ENCODE measurements around the gene KIAA0586.

GRCh38 chr14:58568322-58568721 is 140.8 kb downstream of the KIAA0586 start:
- TF ChIP-seq, protein P1, sequence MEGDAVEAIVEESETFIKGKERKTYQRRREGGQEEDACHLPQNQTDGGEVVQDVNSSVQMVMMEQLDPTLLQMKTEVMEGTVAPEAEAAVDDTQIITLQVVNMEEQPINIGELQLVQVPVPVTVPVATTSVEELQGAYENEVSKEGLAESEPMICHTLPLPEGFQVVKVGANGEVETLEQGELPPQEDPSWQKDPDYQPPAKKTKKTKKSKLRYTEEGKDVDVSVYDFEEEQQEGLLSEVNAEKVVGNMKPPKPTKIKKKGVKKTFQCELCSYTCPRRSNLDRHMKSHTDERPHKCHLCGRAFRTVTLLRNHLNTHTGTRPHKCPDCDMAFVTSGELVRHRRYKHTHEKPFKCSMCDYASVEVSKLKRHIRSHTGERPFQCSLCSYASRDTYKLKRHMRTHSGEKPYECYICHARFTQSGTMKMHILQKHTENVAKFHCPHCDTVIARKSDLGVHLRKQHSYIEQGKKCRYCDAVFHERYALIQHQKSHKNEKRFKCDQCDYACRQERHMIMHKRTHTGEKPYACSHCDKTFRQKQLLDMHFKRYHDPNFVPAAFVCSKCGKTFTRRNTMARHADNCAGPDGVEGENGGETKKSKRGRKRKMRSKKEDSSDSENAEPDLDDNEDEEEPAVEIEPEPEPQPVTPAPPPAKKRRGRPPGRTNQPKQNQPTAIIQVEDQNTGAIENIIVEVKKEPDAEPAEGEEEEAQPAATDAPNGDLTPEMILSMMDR (IDR thresholded peaks at IDR 0.05; ENCODE audit: low read length): no peak
- TF ChIP-seq EZH2 (optimal IDR thresholded peaks at IDR 0.05; ENCODE audit: low read depth, low read length) (no peak), EZH2phosphoT487 (IDR thresholded peaks at IDR 0.05; ENCODE audit: low read length) (no peak)
